Prostate gland (tissue), 2 donors: ENCODE results near the gene TWSG1. TPM values are rescaled to one million over a fixed set of nuclear protein-coding genes. Genes with fewer than 3 reads are reported as not detected.

Source experiments
- DNase-seq: peaks from one replicate; pipeline ENCODE4 v3.0.0-alpha.2; 2019; ENCODE audit warnings: low spot score
- H3K27ac ChIP-seq, 2 donors: fragments of 200-600 bp; sonication (generic); 2 replicates each; pipeline ENCODE4 v1.5.1; 2017 to 2019
- H3K27me3 ChIP-seq: fragments of 200-600 bp; sonication (generic); replicated peaks from 2 replicates; pipeline ENCODE4 v1.5.1; 2019; ENCODE audit not compliant: insufficient read depth
- H3K36me3 ChIP-seq, 2 donors: fragments of 200-600 bp; sonication (generic); 1 replicate in 1 of 2; 2 replicates in 1 of 2; pipeline versions ENCODE4 v1.5.1 to v1.8.1; 2017 to 2019
- H3K4me1 ChIP-seq: fragments of 200-600 bp; sonication (generic); replicated peaks from 2 replicates; pipeline ENCODE4 v1.5.1; 2019
- H3K4me3 ChIP-seq, 2 donors: fragments of 200-600 bp; sonication (generic); 2 replicates each; pipeline ENCODE4 v1.5.1; 2017 to 2019
- H3K9me3 ChIP-seq: fragments of 200-600 bp; sonication (generic); 2 replicates; pipeline ENCODE4 v1.5.1; 2017
- CTCF ChIP-seq, 4 experiments: fragments of 200-600 bp in 2 of 4; fragments of 450-650 bp in 2 of 4; sonication (generic) in 2 of 4; IDR thresholded peaks; 1 replicate in 3 of 4; 2 replicates in 1 of 4; pipeline ENCODE4 v1.5.1; 2016 to 2019; ENCODE audit warnings: antibody characterized with exemption in 4 of 4, mild to moderate bottlenecking in 2 of 4, moderate library complexity in 2 of 4
- POLR2A ChIP-seq: fragments of 450-650 bp; IDR thresholded peaks from one replicate; pipeline ENCODE4 v1.6.1; 2016; ENCODE audit warnings: antibody characterized with exemption, mild to moderate bottlenecking
- POLR2AphosphoS5 ChIP-seq: sonication (generic); formaldehyde crosslinking; IDR thresholded peaks from one replicate; pipeline ENCODE4 v1.6.1; 2017; ENCODE audit warnings: antibody characterized with exemption
- WGBS: methylation state at CpG from one replicate; pipeline ENCODE4 v1.1.5; 2018; 5-methylcytosine and 5-hydroxymethylcytosine counted together
- intact Hi-C: fragments of 100-400 bp; cut with DNase I; formaldehyde crosslinking; loops from one replicate; pipeline ENCODE4 v1.14.2; 2022
- total RNA-seq, 2 donors: library from RNA; depleted of rRNA; stranded (reverse); fragments of >200 nt; gene quantifications; one replicate each; pipeline ENCODE4 v1.1.0, GENCODE V29; 2016

Gene TWSG1
- total RNA-seq, 2 donors from 2014 or later = 32.2 to 46.0 TPM

DNA sequence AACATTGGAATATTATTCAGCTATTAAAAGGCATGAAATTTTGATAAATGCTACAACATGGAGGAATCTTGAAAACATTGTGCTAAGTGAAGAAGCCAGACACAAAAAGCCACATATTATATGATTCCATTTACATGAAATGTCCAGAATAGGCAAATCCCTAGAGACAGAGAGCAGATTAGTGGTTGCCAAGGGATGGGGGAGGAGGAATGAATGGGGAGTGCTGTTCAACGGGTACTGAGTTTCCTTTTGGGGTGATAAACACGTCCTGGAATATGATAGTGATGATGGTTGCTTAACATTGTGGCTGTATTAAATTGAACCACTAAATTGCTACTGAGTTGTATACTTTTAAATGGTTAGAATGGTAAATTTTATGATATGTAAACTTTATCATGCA lies 8.9 kb upstream of the TWSG1 start:
- Histone ChIP-seq H3K36me3 (no peaks in the 10 kb centered on the region), H3K27me3 (no peaks in the 10 kb centered on the region), H3K27ac (no peak overlapping the region), H3K4me1 (no peaks in the 10 kb centered on the region), H3K4me3 (no peak overlapping the region), H3K9me3 (no peaks in the 10 kb centered on the region)
- DNase-seq = no peak
- TF ChIP-seq POLR2AphosphoS5 = no peak
- no peak for TF ChIP-seq POLR2A
- no peak for TF ChIP-seq CTCF (IDR thresholded peaks at IDR 0.05)
- intact Hi-C loops = no loop called here
- WGBS = 71% methylated on average over 2 of the region's 2 CpGs

GRCh38 chr18:9328776-9329175 lies 5.8 kb upstream of the TWSG1 start:
- intact Hi-C loops = no loop called here
- no peak for DNase-seq
- Histone ChIP-seq H3K4me3 (no peak overlapping the region), H3K27ac (no peak overlapping the region), H3K36me3 (no peaks in the 10 kb centered on the region), H3K4me1 (no peaks in the 10 kb centered on the region), H3K9me3 (no peaks in the 10 kb centered on the region), H3K27me3 (no peaks in the 10 kb centered on the region)
- TF ChIP-seq POLR2A (no peak), POLR2AphosphoS5 (no peak), CTCF (IDR thresholded peaks at IDR 0.05) (no peak)
- WGBS = 93% methylated on average over 2 of the region's 2 CpGs

- no peak overlapping the region for H3K4me3 ChIP-seq
- H3K27me3 ChIP-seq = no peaks in the 10 kb centered on the region
- no peak for TF ChIP-seq CTCF (IDR thresholded peaks at IDR 0.05)
- peak; percentile 33 for TF ChIP-seq POLR2AphosphoS5
- no peak for DNase-seq
- no peaks in the 10 kb centered on the region for H3K4me1 ChIP-seq
- 47% methylated on average over 1 of the region's 1 CpG for WGBS
- no peaks in the 10 kb centered on the region for H3K9me3 ChIP-seq
- no peak overlapping the region for H3K27ac ChIP-seq
- H3K36me3 ChIP-seq = no peaks in the 10 kb centered on the region
- intact Hi-C loops = no loop called here
Measured at GRCh38 chr18:9329471-9329870, 5.1 kb upstream of the TWSG1 start.

GRCh38 chr18:9330419-9330818 lies 4.2 kb upstream of the TWSG1 start:
- H3K4me3 ChIP-seq = no peak overlapping the region
- intact Hi-C loops = loop anchor here (5.0 to 10.0 kb wide), 3 partner anchors 196 to 584 kb away; partner anchors contain the start of genes ANKRD12 and VAPA
- TF ChIP-seq POLR2AphosphoS5 = no peak
- no peak for TF ChIP-seq CTCF (IDR thresholded peaks at IDR 0.05)
- TF ChIP-seq POLR2A = no peak
- no peaks in the 10 kb centered on the region for H3K4me1 ChIP-seq
- 82% methylated on average over 3 of the region's 3 CpGs for WGBS
- DNase-seq = no peak
- no peaks in the 10 kb centered on the region for H3K27me3 ChIP-seq
- H3K9me3 ChIP-seq = no peaks in the 10 kb centered on the region
- no peak overlapping the region for H3K27ac ChIP-seq
- H3K36me3 ChIP-seq = no peaks in the 10 kb centered on the region

DNA sequence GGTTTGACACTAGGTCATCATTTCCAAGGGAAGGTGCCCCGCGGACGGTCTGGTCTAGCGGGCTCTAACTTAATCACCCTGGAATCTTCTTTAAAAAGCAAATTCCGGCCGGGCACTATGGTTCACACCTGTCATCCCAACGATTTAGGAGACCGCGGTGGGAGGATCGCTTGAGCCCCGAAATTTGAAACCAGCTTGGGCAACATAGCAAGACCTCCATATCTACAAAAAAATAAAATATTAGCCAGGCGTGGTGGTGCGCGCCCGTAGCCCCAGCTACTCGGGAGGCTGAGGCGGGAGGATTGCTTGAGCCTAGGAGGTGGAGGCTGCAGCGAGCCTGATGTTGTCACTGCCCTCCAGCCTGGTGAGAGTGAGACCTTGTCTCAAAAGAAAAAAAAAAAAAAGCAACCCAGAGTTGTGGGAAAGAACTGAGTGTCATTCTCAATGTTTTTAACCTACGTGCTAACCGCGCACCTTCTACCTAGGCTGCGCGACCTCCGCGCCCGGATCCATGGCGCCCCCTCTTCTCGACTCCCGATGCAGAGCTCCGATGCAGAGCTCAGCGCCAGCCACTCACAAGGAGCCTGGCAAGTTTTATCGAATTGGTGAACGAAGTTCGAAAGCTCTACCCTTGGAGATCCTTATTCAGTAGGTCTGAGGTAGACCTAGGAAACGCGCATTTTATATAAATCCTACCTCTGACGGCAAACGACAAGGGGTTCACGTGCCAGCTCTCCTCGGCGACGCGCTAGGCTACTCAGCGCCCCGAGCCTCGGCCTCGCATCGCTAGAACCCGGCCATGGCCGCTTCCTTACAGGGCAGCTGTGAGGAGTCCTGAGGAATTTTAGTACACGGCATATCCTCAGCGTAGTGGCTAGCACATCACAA lies 888 bp upstream of the TWSG1 start:
- TF ChIP-seq POLR2A = peak; percentile 34
- no peak for TF ChIP-seq POLR2AphosphoS5
- TF ChIP-seq CTCF (IDR thresholded peaks at IDR 0.05) = no peak
- 39% methylated on average over 51 of the region's 52 CpGs for WGBS
- peak; percentile 17 for DNase-seq
- intact Hi-C loops = loop anchor here (5.0 to 10.0 kb wide), 3 partner anchors 199 to 581 kb away; partner anchors contain the start of genes ANKRD12 and VAPA
- peak overlapping the region; percentile 84 to 88 for H3K4me3 ChIP-seq
- H3K4me1 ChIP-seq = peaks cover 6% of the 10 kb centered on the region
- no peaks in the 10 kb centered on the region for H3K36me3 ChIP-seq
- H3K27ac ChIP-seq = peak overlapping the region; percentile 85 to 94
- no peaks in the 10 kb centered on the region for H3K9me3 ChIP-seq
- no peaks in the 10 kb centered on the region for H3K27me3 ChIP-seq
